HG03457 (cell line): ENCODE data around the gene SRM.
"Not testable (repeated sequence)": the region's sequence is repeated elsewhere in the genome, so short reads cannot be mapped to it uniquely, and the experiment has no call there.

Experiments
- ATAC-seq: cut with Tn5 transposase; IDR thresholded peaks from one replicate; pipeline ENCODE4 v1.9.1; 2021; ENCODE audit warnings: moderate number of reproducible peaks; ENCODE audit not compliant: unreplicated experiment

The SRM gene

GRCh38 chr1:11065796-11066195 lies 6.0 kb upstream of the SRM start:
- no peak for ATAC-seq

- no peak for ATAC-seq
Observed at GRCh38 chr1:11064942-11065341, 5.1 kb upstream of the SRM start.

- not testable (repeated sequence) for ATAC-seq
Observed at GRCh38 chr1:11063937-11064537, 4.2 kb upstream of the SRM start.

GRCh38 chr1:11062965-11063401 lies 3.2 kb upstream of the SRM start:
- peak; percentile 29 for ATAC-seq

- ATAC-seq = no peak
Observed at GRCh38 chr1:11061652-11062365, 2.0 kb upstream of the SRM start.

GRCh38 chr1:11059155-11059967 lies 457 bp downstream of the SRM start:
- ATAC-seq = no peak

GRCh38 chr1:11058595-11059154 lies 1.1 kb downstream of the SRM start:
- ATAC-seq = no peak

GRCh38 chr1:11058026-11058425 lies 1.8 kb downstream of the SRM start:
- no peak for ATAC-seq

- no peak for ATAC-seq
Observed at GRCh38 chr1:11057477-11057876, 2.3 kb downstream of the SRM start.

- ATAC-seq = no peak
Observed at GRCh38 chr1:11056504-11056903, 3.3 kb downstream of the SRM start.

- no peak for ATAC-seq
Observed at GRCh38 chr1:11055676-11056075, 4.1 kb downstream of the SRM start.

GRCh38 chr1:11054666-11055065 lies 5.2 kb downstream of the SRM start:
- ATAC-seq = no peak

GRCh38 chr1:11054181-11054580 lies 5.6 kb downstream of the SRM start:
- no peak for ATAC-seq

- ATAC-seq = no peak
Observed at GRCh38 chr1:11053758-11054137, 6.1 kb downstream of the SRM start.

- no peak for ATAC-seq
Observed at GRCh38 chr1:11052839-11053757, 6.7 kb downstream of the SRM start.

- no peak for ATAC-seq
Observed at GRCh38 chr1:11051781-11052511, 7.9 kb downstream of the SRM start.

GRCh38 chr1:11051121-11051520 lies 8.7 kb downstream of the SRM start:
- not testable (repeated sequence) for ATAC-seq

GRCh38 chr1:11046625-11047365 lies 13.0 kb downstream of the SRM start, which contains the start of gene MASP2:
MASP2 (minus strand) TSS chr1:11047239; CDS start chr1:11047207, 32 bp downstream.
- ATAC-seq = no peak

- ATAC-seq = no peak
Observed at GRCh38 chr1:11046270-11046566, 13.6 kb downstream of the SRM start.
